Cardiac fibroblast (primary cell): ENCODE data around the gene NR2C2AP.

ENCODE experiments used
- DNase-seq, 2 donors: peaks; one replicate each; pipeline versions ENCODE4 v3.0.0 to v3.0.0-alpha.2; 2010; ENCODE audit warnings: low read depth in 2 of 2
- H3K4me3 ChIP-seq, 2 donors: replicated peaks in 1 of 2; 1 replicate in 1 of 2; 2 replicates in 1 of 2; pipeline ENCODE4 v1.5.1; 2011; ENCODE audit warnings: low read depth in 2 of 2, low read length in 2 of 2, mild to moderate bottlenecking in 2 of 2, moderate library complexity in 1 of 2
- TF ChIP-seq, protein P1 (sequence below): IDR thresholded peaks from one replicate; pipeline ENCODE4 v1.5.1; 2011; ENCODE audit warnings: low read depth, mild to moderate bottlenecking, low read length, inconsistent platforms

The NR2C2AP gene

DNA sequence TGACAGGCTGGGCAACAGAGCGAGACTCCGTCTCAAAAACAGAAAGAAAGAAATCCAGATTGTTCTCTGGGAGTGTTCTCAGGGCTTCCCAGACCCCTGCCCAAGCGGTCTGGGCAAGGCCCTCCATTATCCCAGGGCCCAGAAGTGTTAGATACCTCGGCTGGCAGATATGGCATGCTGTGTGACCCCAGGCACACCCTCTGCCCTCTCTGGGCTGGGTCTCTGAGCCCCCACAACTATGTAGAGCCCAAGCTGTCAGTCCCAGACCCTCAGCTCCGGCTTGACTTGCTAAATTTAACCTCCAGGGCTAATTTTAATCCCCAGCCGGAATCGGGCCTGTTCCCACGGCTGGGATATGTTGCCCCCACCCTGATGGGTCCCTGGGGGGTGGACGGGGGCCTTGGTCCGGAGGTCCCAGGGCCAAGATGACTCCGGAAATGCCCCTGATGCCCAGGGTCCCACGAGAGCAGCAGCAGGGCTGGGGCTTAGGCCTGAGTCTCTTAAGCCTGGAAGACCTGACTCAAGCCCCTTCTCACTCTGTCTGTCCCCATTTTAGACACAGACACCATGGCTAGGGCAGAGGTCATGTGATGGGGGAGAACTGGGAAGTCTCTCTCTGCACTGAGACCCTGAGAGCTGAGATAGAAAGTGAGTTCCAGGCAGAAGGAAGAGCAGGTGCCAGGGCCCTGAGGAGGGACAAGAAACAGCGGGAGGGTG lies 50.4 kb downstream of the NR2C2AP start:
- TF ChIP-seq, protein P1, sequence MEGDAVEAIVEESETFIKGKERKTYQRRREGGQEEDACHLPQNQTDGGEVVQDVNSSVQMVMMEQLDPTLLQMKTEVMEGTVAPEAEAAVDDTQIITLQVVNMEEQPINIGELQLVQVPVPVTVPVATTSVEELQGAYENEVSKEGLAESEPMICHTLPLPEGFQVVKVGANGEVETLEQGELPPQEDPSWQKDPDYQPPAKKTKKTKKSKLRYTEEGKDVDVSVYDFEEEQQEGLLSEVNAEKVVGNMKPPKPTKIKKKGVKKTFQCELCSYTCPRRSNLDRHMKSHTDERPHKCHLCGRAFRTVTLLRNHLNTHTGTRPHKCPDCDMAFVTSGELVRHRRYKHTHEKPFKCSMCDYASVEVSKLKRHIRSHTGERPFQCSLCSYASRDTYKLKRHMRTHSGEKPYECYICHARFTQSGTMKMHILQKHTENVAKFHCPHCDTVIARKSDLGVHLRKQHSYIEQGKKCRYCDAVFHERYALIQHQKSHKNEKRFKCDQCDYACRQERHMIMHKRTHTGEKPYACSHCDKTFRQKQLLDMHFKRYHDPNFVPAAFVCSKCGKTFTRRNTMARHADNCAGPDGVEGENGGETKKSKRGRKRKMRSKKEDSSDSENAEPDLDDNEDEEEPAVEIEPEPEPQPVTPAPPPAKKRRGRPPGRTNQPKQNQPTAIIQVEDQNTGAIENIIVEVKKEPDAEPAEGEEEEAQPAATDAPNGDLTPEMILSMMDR = no peak
- H3K4me3 ChIP-seq = no peak overlapping the region
- DNase-seq = no peak

DNA sequence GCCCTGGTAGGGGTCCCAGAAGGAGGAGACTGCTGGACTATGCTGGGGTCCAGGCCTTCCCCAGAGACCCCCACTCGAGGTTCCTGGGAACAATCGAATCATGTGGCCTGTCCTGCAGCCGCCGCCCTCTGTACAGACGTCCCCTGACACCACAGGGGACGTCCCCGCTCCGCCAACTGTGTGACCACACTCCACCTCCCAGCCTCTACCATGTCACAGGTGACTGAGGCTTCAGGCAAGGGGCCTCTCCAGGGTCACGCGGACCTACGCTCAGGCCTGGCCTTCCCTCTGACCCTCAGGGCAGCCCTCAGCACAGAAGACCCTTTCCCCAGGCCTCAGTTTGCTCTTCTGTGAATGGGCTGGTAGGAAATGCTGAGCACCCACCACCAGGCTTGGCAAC lies 51.8 kb downstream of the NR2C2AP start:
- no peak overlapping the region for H3K4me3 ChIP-seq
- TF ChIP-seq, protein P1 = no peak
- no peak for DNase-seq
